ENCODE measurements around the gene ANKRD60. TPM values are rescaled to one million over a fixed set of nuclear protein-coding genes. Genes with fewer than 3 reads are reported as not detected.

ANKRD60 gene
- not detected for polyA plus RNA-seq (ENCODE audit: insufficient read length in 10 of 10)
- long read RNA-seq, donor 1: 0 reads
- long read RNA-seq, donor 2: 0 reads
- long read RNA-seq, donor 3: 0 reads
- long read RNA-seq, donor 4: 0 reads
- long read RNA-seq, donor 5: 0 reads
- long read RNA-seq, donor 6: 0 reads
- long read RNA-seq, donor 7: 0 reads
- long read RNA-seq, donor 8: 0 reads
- long read RNA-seq, donor 9: 0 reads

- peak in 1 of 3 donors; percentile 65 for DNase-seq
Observed at GRCh38 chr20:58228484-58229197, at the start of gene ANKRD60. Gene ANKRD60, minus strand, starts transcription at chr20:58228653. Its CDS starts 0 bp downstream, at chr20:58228653.

- no peak for DNase-seq
Observed at GRCh38 chr20:58277578-58278472, 49.4 kb upstream of the ANKRD60 start.

- DNase-seq: no peak
Observed at GRCh38 chr20:58277107-58277506, 48.7 kb upstream of the ANKRD60 start.

GRCh38 chr20:58274384-58274783 lies 45.9 kb upstream of the ANKRD60 start:
- no peak for DNase-seq

GRCh38 chr20:58271606-58272351 lies 43.3 kb upstream of the ANKRD60 start:
- no peak for DNase-seq

GRCh38 chr20:58268936-58269619 lies 40.6 kb upstream of the ANKRD60 start:
- DNase-seq: no peak

GRCh38 chr20:58268421-58268821 lies 40.0 kb upstream of the ANKRD60 start:
- no peak for DNase-seq

- DNase-seq: no peak
Observed at GRCh38 chr20:58267389-58268215, 39.1 kb upstream of the ANKRD60 start.

GRCh38 chr20:58264271-58264670 lies 35.8 kb upstream of the ANKRD60 start:
- no peak for DNase-seq

- DNase-seq: no peak
Observed at GRCh38 chr20:58261660-58262059, 33.2 kb upstream of the ANKRD60 start.

GRCh38 chr20:58260006-58260405 lies 31.6 kb upstream of the ANKRD60 start:
- DNase-seq: no peak

- no peak for DNase-seq
Observed at GRCh38 chr20:58256842-58257241, 28.4 kb upstream of the ANKRD60 start.

- DNase-seq: no peak
Observed at GRCh38 chr20:58256307-58256706, 27.9 kb upstream of the ANKRD60 start.

- DNase-seq: no peak
Observed at GRCh38 chr20:58254890-58255289, 26.4 kb upstream of the ANKRD60 start.

- DNase-seq: peak in 1 of 3 donors; percentile 59
Observed at GRCh38 chr20:58251979-58252591, 23.6 kb upstream of the ANKRD60 start.

- DNase-seq: no peak
Observed at GRCh38 chr20:58251348-58251978, 23.0 kb upstream of the ANKRD60 start.

GRCh38 chr20:58246346-58246745 lies 17.9 kb upstream of the ANKRD60 start:
- peak in 1 of 3 donors; percentile 48 for DNase-seq

- DNase-seq: no peak
Observed at GRCh38 chr20:58245931-58246330, 17.5 kb upstream of the ANKRD60 start.

GRCh38 chr20:58245181-58245891 lies 16.9 kb upstream of the ANKRD60 start:
- DNase-seq: no peak
